ENCODE data around the gene MIA. TPM values are rescaled to one million over a fixed set of nuclear protein-coding genes. Genes with fewer than 3 reads are reported as not detected.

MIA gene
- total and polyA plus RNA-seq, 4 donors = 0.42 to 0.44 TPM; not detected in 2

DNA sequence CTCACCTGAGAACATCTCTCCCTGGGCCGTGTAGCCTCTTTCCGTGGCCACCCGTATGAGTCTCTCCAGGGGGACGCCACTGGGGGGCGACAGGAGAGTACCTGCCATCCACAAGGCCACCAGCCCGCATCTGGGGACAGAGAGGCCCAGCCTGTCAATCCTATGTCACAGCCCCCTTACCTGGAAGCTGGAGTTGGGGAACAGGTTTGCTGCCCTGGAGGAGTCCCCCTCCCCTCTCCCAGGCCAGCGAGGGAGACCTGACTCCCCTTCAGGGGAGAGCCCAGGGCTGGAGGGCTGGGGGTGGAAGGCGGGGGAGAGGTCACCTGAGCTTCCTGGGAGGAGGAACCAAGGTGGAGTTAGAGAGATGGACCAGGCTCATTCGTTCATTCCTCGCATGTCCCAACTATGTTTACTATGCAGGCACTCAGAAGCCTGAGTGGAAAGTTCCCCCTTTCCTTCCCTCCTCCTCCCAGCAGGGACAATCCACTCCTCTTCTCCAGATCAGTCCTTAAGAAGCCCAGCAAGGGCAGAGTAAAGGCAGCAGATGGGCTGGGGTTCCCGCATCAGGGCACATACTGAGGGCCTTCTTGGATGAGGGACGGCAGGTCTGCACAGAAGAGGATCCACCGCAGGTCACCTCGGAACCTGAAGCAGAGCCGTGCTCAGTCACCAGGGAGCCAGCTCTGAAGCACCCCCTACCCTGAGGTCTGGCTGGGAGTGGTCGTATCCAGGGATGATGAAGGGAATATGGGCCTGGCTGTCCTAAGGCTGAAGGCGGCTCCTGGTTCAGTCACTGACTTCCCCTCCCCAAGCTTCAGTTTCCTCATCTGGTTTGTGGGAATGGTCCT, 30.5 kb upstream of the MIA start:
- Histone ChIP-seq H3K4me3 (ENCODE audit: low read depth in 1 of 3, low read length in 3 of 3) (no peak overlapping the region), H3K27me3 (ENCODE audit: control insufficient read depth in 4 of 4, insufficient read depth in 4 of 4, low read length in 3 of 4) (no peaks in the 10 kb centered on the region), H3K9me3 (ENCODE audit: control insufficient read depth in 4 of 4, low read length in 3 of 4) (no peaks in the 10 kb centered on the region), H3K27ac (ENCODE audit: low read depth in 1 of 2, low read length in 2 of 2) (no peak overlapping the region), H3K36me3 (ENCODE audit: control insufficient read depth in 4 of 4, insufficient read depth in 3 of 4, low read depth in 1 of 4, low read length in 3 of 4) (peaks cover 0 to 8% (median 2%) of the 10 kb centered on the region in 4 donors), H3K4me1 (ENCODE audit: control insufficient read depth in 4 of 4, insufficient read depth in 4 of 4, low read length in 3 of 4) (peaks cover 3 to 16% (median 10%) of the 10 kb centered on the region in 4 donors), H3K9ac (ENCODE audit: low read depth in 1 of 2, low read length in 2 of 2) (no peak overlapping the region)
- DNase-seq (ENCODE audit: low spot score) = no peak
- peak in 1 of 2 donors; percentile 59 for TF ChIP-seq RAD21 (IDR thresholded peaks at IDR 0.05)
- peak; percentile 5 for TF ChIP-seq CTCF (IDR thresholded peaks at IDR 0.05; ENCODE audit: low read depth, low read length, missing input control)
- TF ChIP-seq HNF4G (IDR thresholded peaks at IDR 0.05) = no peak
- WGBS = 83% methylated on average over 17 of the region's 17 CpGs

DNA sequence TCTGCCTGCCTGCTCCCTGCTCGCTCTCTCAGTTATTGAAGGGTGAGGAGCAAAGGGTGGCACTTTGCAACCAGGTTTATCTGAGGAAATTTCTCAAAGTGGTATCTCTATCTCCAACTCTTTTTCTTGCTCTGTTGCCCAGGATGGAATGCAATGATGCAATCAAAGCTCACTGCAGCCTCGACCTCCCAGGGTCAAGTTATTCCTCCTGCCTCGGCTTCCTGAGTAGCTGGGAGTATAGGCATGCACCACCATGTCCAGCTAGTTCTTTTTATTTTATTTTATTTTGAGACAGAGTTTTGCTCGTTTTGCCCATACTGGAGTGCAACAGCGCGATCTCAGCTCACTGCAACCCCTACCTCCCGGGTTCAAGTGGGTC, 29.9 kb upstream of the MIA start:
- Histone ChIP-seq H3K9me3 (ENCODE audit: control insufficient read depth in 4 of 4, low read length in 3 of 4) (no peaks in the 10 kb centered on the region), H3K9ac (ENCODE audit: low read depth in 1 of 2, low read length in 2 of 2) (no peak overlapping the region), H3K4me1 (ENCODE audit: control insufficient read depth in 4 of 4, insufficient read depth in 4 of 4, low read length in 3 of 4) (peaks cover 3 to 17% (median 12%) of the 10 kb centered on the region in 4 donors), H3K36me3 (ENCODE audit: control insufficient read depth in 4 of 4, insufficient read depth in 3 of 4, low read depth in 1 of 4, low read length in 3 of 4) (peaks cover 0 to 3% (median 0%) of the 10 kb centered on the region in 4 donors), H3K27me3 (ENCODE audit: control insufficient read depth in 4 of 4, insufficient read depth in 4 of 4, low read length in 3 of 4) (no peaks in the 10 kb centered on the region), H3K27ac (ENCODE audit: low read depth in 1 of 2, low read length in 2 of 2) (no peak overlapping the region), H3K4me3 (ENCODE audit: low read depth in 1 of 3, low read length in 3 of 3) (no peak overlapping the region)
- 79% methylated on average over 7 of the region's 7 CpGs for WGBS
- TF ChIP-seq FOXA2 (IDR thresholded peaks at IDR 0.05) = no peak
- no peak for TF ChIP-seq YY1 (IDR thresholded peaks at IDR 0.05)
- TF ChIP-seq GABPA (IDR thresholded peaks at IDR 0.05 in 1 of 2, conservative IDR thresholded peaks at IDR 0.05 in 1 of 2) = no peak
- no peak for TF ChIP-seq RXRA (IDR thresholded peaks at IDR 0.05)
- TF ChIP-seq CTCF (IDR thresholded peaks at IDR 0.05; ENCODE audit: low read depth, low read length, missing input control) = no peak
- TF ChIP-seq TAF1 (conservative IDR thresholded peaks at IDR 0.05) = no peak
- TF ChIP-seq HNF4G (IDR thresholded peaks at IDR 0.05) = no peak
- no peak for TF ChIP-seq EGR1 (IDR thresholded peaks at IDR 0.05; ENCODE audit: low read depth in 2 of 2)
- TF ChIP-seq SP1 (IDR thresholded peaks at IDR 0.05) = no peak
- no peak for TF ChIP-seq REST (IDR thresholded peaks at IDR 0.05)
- TF ChIP-seq, protein P1, sequence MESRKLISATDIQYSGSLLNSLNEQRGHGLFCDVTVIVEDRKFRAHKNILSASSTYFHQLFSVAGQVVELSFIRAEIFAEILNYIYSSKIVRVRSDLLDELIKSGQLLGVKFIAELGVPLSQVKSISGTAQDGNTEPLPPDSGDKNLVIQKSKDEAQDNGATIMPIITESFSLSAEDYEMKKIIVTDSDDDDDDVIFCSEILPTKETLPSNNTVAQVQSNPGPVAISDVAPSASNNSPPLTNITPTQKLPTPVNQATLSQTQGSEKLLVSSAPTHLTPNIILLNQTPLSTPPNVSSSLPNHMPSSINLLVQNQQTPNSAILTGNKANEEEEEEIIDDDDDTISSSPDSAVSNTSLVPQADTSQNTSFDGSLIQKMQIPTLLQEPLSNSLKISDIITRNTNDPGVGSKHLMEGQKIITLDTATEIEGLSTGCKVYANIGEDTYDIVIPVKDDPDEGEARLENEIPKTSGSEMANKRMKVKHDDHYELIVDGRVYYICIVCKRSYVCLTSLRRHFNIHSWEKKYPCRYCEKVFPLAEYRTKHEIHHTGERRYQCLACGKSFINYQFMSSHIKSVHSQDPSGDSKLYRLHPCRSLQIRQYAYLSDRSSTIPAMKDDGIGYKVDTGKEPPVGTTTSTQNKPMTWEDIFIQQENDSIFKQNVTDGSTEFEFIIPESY (IDR thresholded peaks at IDR 0.05) = no peak
- no peak for TF ChIP-seq ATF3 (IDR thresholded peaks at IDR 0.05)
- no peak for TF ChIP-seq NR2F2 (IDR thresholded peaks at IDR 0.05)
- DNase-seq (ENCODE audit: low spot score) = no peak
